OCI-LY7 (cell line): ENCODE data around the gene CLDN9. TPM values are rescaled to one million over a fixed set of nuclear protein-coding genes. Genes with fewer than 3 reads are reported as not detected.
"Not testable (repeated sequence)": the region's sequence is repeated elsewhere in the genome, so short reads cannot be mapped to it uniquely, and the experiment has no call there.

Experiments used
- BruUV-seq: library from RNA; stranded (reverse); fragments of 400-500 nt; replicated peaks from 2 replicates; lab custom pipeline; 2021; lab: Mats Ljungman, UMichigan
- CTCF ChIA-PET: fragments of 300-600 bp; sonication (Branson Sonifier 250); formaldehyde crosslinking; loops from one replicate; lab custom pipeline; 2022; ENCODE audit warnings: antibody characterized with exemption; ENCODE audit not compliant: unreplicated experiment; lab: Charles Lee
- POLR2A ChIA-PET: fragments of 300-600 bp; sonication (Branson Sonifier 250); formaldehyde crosslinking; loops from one replicate; lab custom pipeline; 2022; ENCODE audit warnings: antibody characterized with exemption; lab: Charles Lee
- DNase-seq: peaks from one replicate; pipeline ENCODE4 v3.0.0-alpha.2; 2015; ENCODE audit warnings: low spot score
- H2AFZ ChIP-seq: fragments of 200-600 bp; sonication (generic), shearing (Covaris generic); 2 replicates; pipeline ENCODE4 v1.6.1; 2014; ENCODE audit warnings: mild to moderate bottlenecking, antibody characterized with exemption, low read length, moderate library complexity
- H3K27ac ChIP-seq: fragments of 200-600 bp; sonication (generic); 2 replicates; pipeline ENCODE4 v1.5.1; 2014; ENCODE audit warnings: mixed run types, low read depth, mild to moderate bottlenecking, moderate library complexity, low read length, inconsistent platforms; ENCODE audit not compliant: poor library complexity, severe bottlenecking
- H3K36me3 ChIP-seq: fragments of 200-600 bp; sonication (generic); 2 replicates; pipeline ENCODE4 v1.6.1; 2014; ENCODE audit warnings: mild to moderate bottlenecking, antibody characterized with exemption, low read length, moderate library complexity, mixed read lengths; ENCODE audit not compliant: insufficient read depth
- H3K4me1 ChIP-seq: fragments of 200-600 bp; sonication (generic); 2 replicates; pipeline ENCODE4 v1.5.1; 2014; ENCODE audit warnings: mild to moderate bottlenecking, low read length; ENCODE audit not compliant: insufficient read depth, poor library complexity, severe bottlenecking
- H3K4me2 ChIP-seq: fragments of 200-600 bp; sonication (generic); 2 replicates; pipeline ENCODE4 v1.6.1; 2014; ENCODE audit warnings: mild to moderate bottlenecking, low read length
- H3K4me3 ChIP-seq: fragments of 200-600 bp; sonication (generic); 2 replicates; pipeline ENCODE4 v1.5.1; 2014; ENCODE audit warnings: mild to moderate bottlenecking, low read depth, low read length; ENCODE audit not compliant: poor library complexity, severe bottlenecking
- H3K79me2 ChIP-seq: fragments of 200-600 bp; sonication (generic); 2 replicates; pipeline ENCODE4 v1.6.1; 2016; ENCODE audit warnings: low read depth, mild to moderate bottlenecking, low read length, moderate library complexity, mixed read lengths; ENCODE audit not compliant: insufficient read depth
- H3K9me2 ChIP-seq: fragments of 200-600 bp; sonication (generic); 2 replicates; pipeline ENCODE4 v1.6.1; 2016; ENCODE audit warnings: mild to moderate bottlenecking, low read length, mixed read lengths; ENCODE audit not compliant: insufficient read depth
- H3K9me3 ChIP-seq: fragments of 200-600 bp; sonication (generic); 2 replicates; pipeline ENCODE4 v1.6.1; 2014; ENCODE audit warnings: mild to moderate bottlenecking, mixed run types, low read length, mixed read lengths
- H4K20me1 ChIP-seq: fragments of 200-600 bp; sonication (generic); 2 replicates; pipeline ENCODE4 v1.6.1; 2014; ENCODE audit warnings: mild to moderate bottlenecking, antibody characterized with exemption, low read length, moderate library complexity, mixed read lengths; ENCODE audit not compliant: insufficient read depth
- CTCF ChIP-seq: fragments of 200-600 bp; sonication (generic); conservative IDR thresholded peaks from 2 replicates; pipeline ENCODE4 v1.5.1; 2014; ENCODE audit warnings: mild to moderate bottlenecking, antibody characterized with exemption, low read length, moderate library complexity, mixed read lengths
- EZH2phosphoT487 ChIP-seq: fragments of 200-600 bp; sonication (generic); IDR thresholded peaks from 2 replicates; pipeline ENCODE4 v1.6.1; 2018; ENCODE audit warnings: low read depth, borderline replicate concordance, mild to moderate bottlenecking, mixed run types, antibody characterized with exemption, low read length, moderate library complexity, mixed read lengths
- intact Hi-C: fragments of 100-400 bp; cut with micrococcal nuclease; formaldehyde crosslinking; loops from one replicate; pipeline ENCODE4 v1.10.0; 2022; ENCODE audit not compliant: unreplicated experiment
- total RNA-seq, 2 experiments: library from RNA; depleted of rRNA in 1 of 2; stranded (reverse); fragments of >200 nt in 1 of 2; shearing (Covaris generic) in 1 of 2; gene quantifications; 2 replicates each; pipeline ENCODE4 v1.2.3, GENCODE V29; 2014 to 2022

CLDN9 gene
- total RNA-seq, 2 experiments from 2014 or later: 0.42 TPM; not detected in 1

GRCh38 chr16:3051494-3051893 is 38.8 kb downstream of the CLDN9 start:
- H3K9me3 ChIP-seq: no peaks in the 10 kb centered on the region
- TF ChIP-seq EZH2phosphoT487 (no peak), CTCF (no peak)
- H3K4me1 ChIP-seq: peaks cover 34% of the 10 kb centered on the region
- no peaks in the 10 kb centered on the region for H4K20me1 ChIP-seq
- H2AFZ ChIP-seq: no peak overlapping the region
- no peaks in the 10 kb centered on the region for H3K79me2 ChIP-seq
- POLR2A ChIA-PET: no interaction called here
- no peak for DNase-seq
- no peak overlapping the region for H3K4me2 ChIP-seq
- no peak overlapping the region for H3K27ac ChIP-seq
- H3K36me3 ChIP-seq: no peaks in the 10 kb centered on the region
- BruUV-seq: no TSS peak
- no peak overlapping the region for H3K4me3 ChIP-seq
- CTCF ChIA-PET: no interaction called here
- no peaks in the 10 kb centered on the region for H3K9me2 ChIP-seq
- intact Hi-C loops: no loop called here

- H3K36me3 ChIP-seq, H4K20me1 ChIP-seq, H3K9me3 ChIP-seq, H3K9me2 ChIP-seq, intact Hi-C loops, H2AFZ ChIP-seq, H3K4me2 ChIP-seq, H3K27ac ChIP-seq, H3K4me3 ChIP-seq, BruUV-seq, DNase-seq, H3K79me2 ChIP-seq, CTCF ChIA-PET, POLR2A ChIA-PET: not testable (repeated sequence)
- H3K4me1 ChIP-seq: peaks cover 34% of the 10 kb centered on the region
These were observed 40.0 kb downstream of the CLDN9 start for GRCh38 chr16:3052571-3053329.

- H3K4me2 ChIP-seq, H3K9me2 ChIP-seq, H2AFZ ChIP-seq, H4K20me1 ChIP-seq, BruUV-seq, H3K9me3 ChIP-seq, H3K27ac ChIP-seq, H3K4me3 ChIP-seq, H3K79me2 ChIP-seq, POLR2A ChIA-PET, H3K36me3 ChIP-seq, intact Hi-C loops, DNase-seq, CTCF ChIA-PET: not testable (repeated sequence)
- H3K4me1 ChIP-seq: peaks cover 39% of the 10 kb centered on the region
- TF ChIP-seq CTCF: 0 out of 2 replicates have a peak, but pooled peaks have one; percentile 23
These were observed 40.6 kb downstream of the CLDN9 start for GRCh38 chr16:3053330-3053710.
